Psoas muscle (tissue), 8 donors: ENCODE results near the gene PRR36. TPM values are rescaled to one million over a fixed set of nuclear protein-coding genes. Genes with fewer than 3 reads are reported as not detected.

ENCODE experiments used
- ATAC-seq, 4 donors: fragments of 200-7000 bp; cut with Tn5 transposase; one replicate each; pipeline ENCODE4 v1.9.1; 2020; ENCODE audit warnings: moderate library complexity in 3 of 4, mild to moderate bottlenecking in 2 of 4
- DNase-seq, 2 donors: peaks; one replicate each; pipeline ENCODE4 v3.0.0-alpha.2; 2020
- H3K27ac ChIP-seq: fragments of 200-600 bp; one replicate; pipeline ENCODE4 v1.8.0; 2022
- H3K27me3 ChIP-seq, 3 donors: fragments of 200-600 bp in 1 of 3; one replicate each; pipeline versions ENCODE4 v1.6.1 to v1.8.0; 2013 to 2022; ENCODE audit warnings: low read length in 2 of 3, mild to moderate bottlenecking in 2 of 3, moderate library complexity in 1 of 3; ENCODE audit not compliant: insufficient read depth in 3 of 3
- H3K36me3 ChIP-seq, 2 donors: fragments of 200-600 bp in 1 of 2; one replicate each; pipeline versions ENCODE4 v1.6.1 to v1.8.0; 2013 to 2022; ENCODE audit warnings: low read depth in 1 of 2, mild to moderate bottlenecking in 1 of 2, moderate library complexity in 1 of 2; ENCODE audit not compliant: insufficient read depth in 1 of 2
- H3K4me1 ChIP-seq: fragments of 200-600 bp; one replicate; pipeline ENCODE4 v1.8.0; 2022
- H3K4me3 ChIP-seq: fragments of 200-600 bp; one replicate; pipeline ENCODE4 v1.8.0; 2022; ENCODE audit warnings: mild to moderate bottlenecking
- H3K9me3 ChIP-seq: fragments of 200-600 bp; one replicate; pipeline ENCODE4 v1.8.0; 2022
- CTCF ChIP-seq: fragments of 200-600 bp; IDR thresholded peaks from one replicate; pipeline ENCODE4 v1.8.0; 2022; ENCODE audit warnings: antibody characterized with exemption
- WGBS, 3 donors: extraction: QIAGEN DNeasy Blood & Tissue Kit; methylation state at CpG; one replicate each; pipeline versions ENCODE4 v1.1.6 to v1.1.7; 2013; 5-methylcytosine and 5-hydroxymethylcytosine counted together
- intact Hi-C, 2 donors: fragments of 100-400 bp; cut with DNase I; formaldehyde crosslinking; loops; one replicate each; pipeline versions ENCODE4 v1.11.0 to v1.14.2; 2022
- polyA plus RNA-seq, 3 donors: library from polyadenylated mRNA; stranded (reverse); fragments of 200-250 nt; gene quantifications; one replicate each; pipeline ENCODE4 v1.2.3, GENCODE V29; 2013
- total RNA-seq, 4 donors: library from RNA; stranded (reverse); fragmentation: NEBNext Ultra II Directional in 2 of 4; extraction: Animal tissue kit (Norgen Biotek cat#: 25700) in 2 of 4; gene quantifications; one replicate each; pipeline versions ENCODE4 v1.2.1 to v1.2.4, GENCODE V29; 2021 to 2023
- donor health status: healthy with polysubstance abuse.
- donor health status: DM: no; HTN: no; CAD: no; lungs with moderate emphysema.
- donor health status: Bipolar disorder and iron deficiency.
- donor health status: healthy.
- donor health status: DM: yes; HTN: yes; CAD: no.
- donor health status: DM: no; HTN: no; CAD: no.
- donor health status: DM: no; HTN: no; CAD: no.
- donor health status: DM: yes; HTN: yes; CAD: no.

Gene PRR36
- total and polyA plus RNA-seq, 7 donors, result not detected

GRCh38 chr19:7843521-7843920 is 30.7 kb downstream of the PRR36 start:
- Histone ChIP-seq H3K4me3 (no peak overlapping the region), H3K36me3 (no peaks in the 10 kb centered on the region), H3K4me1 (no peaks in the 10 kb centered on the region), H3K27me3 (no peaks in the 10 kb centered on the region), H3K9me3 (no peaks in the 10 kb centered on the region), H3K27ac (no peak overlapping the region)
- DNase-seq (no peak), ATAC-seq (no peak)
- 88 to 93% (median 91%) methylated on average over 6 of the region's 6 CpGs for WGBS, 3 donors
- intact Hi-C loops, result no loop called here
- no peak for TF ChIP-seq CTCF

- WGBS, 3 donors, result 94 to 98% (median 95%) methylated on average over 12 of the region's 12 CpGs
- no peak overlapping the region for H3K4me3 ChIP-seq
- H3K36me3 ChIP-seq, result no peaks in the 10 kb centered on the region
- H3K4me1 ChIP-seq, result no peaks in the 10 kb centered on the region
- intact Hi-C loops, result no loop called here
- H3K27me3 ChIP-seq, result no peaks in the 10 kb centered on the region
- no peak overlapping the region for H3K27ac ChIP-seq
- H3K9me3 ChIP-seq, result no peaks in the 10 kb centered on the region
- no peak for ATAC-seq
- TF ChIP-seq CTCF, result no peak
- DNase-seq, result no peak
Observed at GRCh38 chr19:7842661-7843294, 31.4 kb downstream of the PRR36 start.

- Histone ChIP-seq H3K9me3 (no peaks in the 10 kb centered on the region), H3K27me3 (no peaks in the 10 kb centered on the region), H3K36me3 (no peaks in the 10 kb centered on the region), H3K27ac (no peak overlapping the region), H3K4me1 (no peaks in the 10 kb centered on the region), H3K4me3 (no peak overlapping the region)
- DNase-seq (no peak), ATAC-seq (no peak)
- WGBS, 3 donors, result 89 to 91% (median 90%) methylated on average over 11 of the region's 11 CpGs
- intact Hi-C loops, result no loop called here
- TF ChIP-seq CTCF, result no peak
Observed at GRCh38 chr19:7841751-7842660, 32.2 kb downstream of the PRR36 start.

GRCh38 chr19:7840629-7841028 is 33.6 kb downstream of the PRR36 start:
- intact Hi-C loops, result no loop called here
- Histone ChIP-seq H3K27ac (no peak overlapping the region), H3K4me3 (no peak overlapping the region), H3K36me3 (no peaks in the 10 kb centered on the region), H3K9me3 (no peaks in the 10 kb centered on the region), H3K27me3 (no peaks in the 10 kb centered on the region), H3K4me1 (no peaks in the 10 kb centered on the region)
- ATAC-seq (no peak), DNase-seq (no peak)
- 72 to 78% (median 74%) methylated on average over 8 of the region's 8 CpGs for WGBS, 3 donors
- no peak for TF ChIP-seq CTCF
